GM12892 (cell line): ENCODE measurements around the gene SOX30.

ENCODE experiments used
- DNase-seq: peaks from one replicate; pipeline ENCODE4 v3.0.0; 2011; ENCODE audit not compliant: insufficient read length
- FAIRE-seq: peaks from 2 replicates; lab custom pipeline; 2011; peaks lifted over from hg19 to GRCh38; lab: Jason Lieb, UNC
- POLR2A ChIP-seq: IDR thresholded peaks from 2 replicates; pipeline ENCODE4 v1.6.1; 2011; ENCODE audit warnings: low read depth, low read length, control low read depth
- POLR2AphosphoS5 ChIP-seq: IDR thresholded peaks from 2 replicates; pipeline ENCODE4 v1.6.1; 2011; ENCODE audit warnings: low read depth, low read length, control low read depth
- TAF1 ChIP-seq: IDR thresholded peaks from 2 replicates; pipeline ENCODE4 v1.6.1; 2011; ENCODE audit warnings: low read depth, mild to moderate bottlenecking, control low read depth, low read length, borderline replicate concordance

Gene SOX30

DNA sequence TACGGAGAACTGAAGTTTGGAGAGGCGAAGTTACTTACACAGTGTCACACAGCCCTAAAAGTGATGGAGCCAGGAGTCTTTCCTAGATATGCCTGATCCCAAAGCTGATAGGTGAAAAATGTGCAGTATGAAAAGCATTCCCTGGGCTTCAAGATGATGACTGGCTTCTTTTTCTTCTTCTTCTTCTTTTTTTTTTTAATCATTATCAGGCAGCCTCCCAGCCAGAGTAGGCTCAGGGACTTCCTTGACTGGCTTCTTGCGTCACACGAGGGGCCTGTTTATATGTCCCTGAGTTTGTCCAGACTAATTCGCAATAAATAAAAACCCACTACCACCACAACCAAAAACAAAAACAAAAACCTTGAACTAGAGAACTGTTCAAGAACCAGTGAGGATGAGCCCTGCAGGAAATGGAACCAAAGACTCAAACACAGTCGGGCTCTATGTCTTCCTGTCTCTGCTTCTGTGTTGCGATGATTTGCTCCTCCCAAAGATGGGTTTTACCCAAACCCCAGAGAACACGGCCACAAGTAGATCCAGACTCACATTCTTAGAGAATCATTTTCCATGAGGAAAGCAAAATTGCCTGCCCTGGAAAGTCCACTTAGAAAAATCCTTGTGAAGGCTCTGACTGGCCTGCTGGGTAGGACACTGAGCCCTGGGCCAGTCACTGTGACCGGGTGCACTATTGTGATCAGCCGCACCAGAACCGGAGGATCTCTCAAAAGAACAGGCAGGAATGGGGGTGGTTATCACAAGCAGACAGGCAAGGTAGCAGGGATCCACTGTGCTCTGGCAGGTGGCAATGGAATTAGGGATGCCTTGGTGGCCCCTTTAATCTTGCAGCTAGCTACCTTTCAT is 38.6 kb downstream of the SOX30 start:
- FAIRE-seq: no peak
- TF ChIP-seq POLR2A (no peak), TAF1 (no peak), POLR2AphosphoS5 (no peak)
- DNase-seq: no peak

DNA sequence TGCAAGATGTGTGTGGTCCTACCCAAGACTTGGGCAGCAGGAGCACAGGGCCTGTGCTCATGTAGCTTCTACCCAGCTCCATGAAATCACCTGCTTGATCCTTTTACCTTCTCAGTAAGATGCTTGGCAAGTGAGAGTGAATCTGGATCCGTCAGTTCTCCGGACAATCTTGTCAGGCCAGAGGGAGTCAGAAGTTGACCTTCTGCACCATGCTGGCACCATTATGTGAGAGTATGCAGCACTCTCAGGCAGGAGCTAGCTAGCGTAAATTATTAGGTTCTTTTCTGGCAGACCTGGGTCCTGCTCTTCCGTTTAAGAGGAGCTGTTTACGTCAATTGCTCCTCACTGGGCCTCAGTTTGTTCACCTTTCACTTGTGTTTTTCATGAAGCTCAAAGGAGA is 39.7 kb downstream of the SOX30 start:
- no peak for DNase-seq
- no peak for TF ChIP-seq POLR2A
- no peak for TF ChIP-seq POLR2AphosphoS5
- no peak for TF ChIP-seq TAF1
- FAIRE-seq: no peak

DNA sequence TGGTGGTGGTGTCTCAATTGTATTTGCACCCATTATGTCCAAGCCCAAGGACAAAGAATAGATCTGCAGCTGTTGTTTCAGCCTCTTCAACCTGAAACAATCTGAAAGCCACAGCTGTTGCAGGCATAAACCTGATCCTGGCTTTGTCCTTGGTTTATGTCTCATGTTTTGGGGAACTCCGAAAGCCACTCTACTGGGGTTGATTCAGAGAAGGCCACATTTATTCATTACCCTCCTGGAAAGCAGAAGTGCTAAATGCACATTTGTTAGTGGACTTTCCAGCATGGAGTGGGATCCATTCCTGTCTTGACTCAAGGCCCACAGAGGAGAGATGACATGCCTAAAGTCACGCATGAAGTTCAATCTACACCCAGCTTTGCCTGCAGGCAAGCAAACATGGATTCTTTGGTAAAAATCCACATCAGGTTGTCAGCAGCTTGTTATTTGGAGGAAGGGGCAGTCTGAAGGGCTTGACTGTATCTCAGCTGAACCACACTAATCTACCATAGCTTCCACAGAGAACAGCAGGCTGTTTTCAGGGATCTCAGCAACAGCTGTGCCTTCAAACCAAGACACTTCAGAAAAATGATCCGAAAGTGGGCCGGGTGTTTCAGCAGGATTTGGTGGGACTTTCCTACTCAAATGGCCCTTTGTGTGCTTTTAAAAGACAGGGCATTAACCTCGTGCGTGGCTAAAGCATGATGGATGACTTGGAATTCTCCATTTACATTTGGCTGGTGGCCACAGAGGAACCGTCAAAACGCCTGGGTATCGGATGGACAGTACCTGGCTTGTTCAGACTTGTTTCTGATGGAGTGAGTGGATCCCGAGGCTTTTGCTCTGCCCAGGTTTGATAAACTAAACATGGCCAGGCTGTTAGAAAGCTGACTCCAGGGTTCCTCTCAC is 40.4 kb downstream of the SOX30 start:
- TF ChIP-seq POLR2A (no peak), POLR2AphosphoS5 (no peak), TAF1 (no peak)
- peak; percentile 85 for FAIRE-seq
- DNase-seq: no peak

DNA sequence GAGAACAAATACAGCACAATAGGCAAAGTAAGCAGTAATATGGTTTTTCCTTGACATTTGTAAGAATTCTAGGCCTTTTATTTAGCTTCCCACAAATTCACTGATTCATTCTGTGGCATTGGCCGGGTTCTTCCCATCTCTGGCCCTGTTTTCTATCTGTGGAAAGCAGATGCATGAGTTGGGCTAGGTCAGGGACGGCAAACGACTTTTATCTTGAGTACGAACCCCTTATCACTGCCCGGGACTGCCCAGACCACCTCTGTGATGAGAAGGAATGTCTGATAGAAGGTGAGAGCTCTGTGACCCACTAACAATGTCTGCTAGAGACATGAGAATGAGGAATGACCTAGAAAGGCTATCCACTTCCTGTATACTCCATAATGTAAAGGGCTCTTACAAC is 41.2 kb downstream of the SOX30 start:
- TF ChIP-seq POLR2AphosphoS5: no peak
- no peak for TF ChIP-seq POLR2A
- no peak for TF ChIP-seq TAF1
- no peak for FAIRE-seq
- DNase-seq: no peak

DNA sequence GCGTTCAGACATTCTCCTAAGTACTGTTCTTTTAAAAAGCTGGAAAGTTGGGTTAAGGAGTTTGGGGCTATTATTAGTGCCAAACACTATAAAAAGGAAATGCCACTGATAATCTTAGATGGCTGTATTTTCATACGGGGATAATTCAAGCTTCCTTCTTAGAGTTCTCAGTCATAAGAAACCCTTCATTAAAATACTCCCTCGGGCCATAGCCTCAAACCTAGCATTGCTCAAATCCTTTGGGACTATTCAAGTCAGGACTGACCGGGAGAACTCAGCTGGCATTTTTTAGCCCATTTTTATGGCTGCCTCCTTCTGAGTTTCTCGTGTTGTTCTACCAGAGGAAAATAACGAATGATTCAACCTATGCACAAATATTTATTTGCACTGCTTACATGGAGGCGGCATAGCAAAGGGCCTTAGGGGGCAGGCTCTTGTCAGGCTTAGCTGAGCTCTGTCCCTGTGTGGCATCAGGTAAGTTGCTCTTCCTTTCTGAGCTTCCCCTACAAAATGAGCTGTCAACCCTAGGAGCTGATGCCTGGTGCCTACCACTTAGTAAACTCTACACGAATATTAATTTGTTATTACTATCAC is 43.2 kb downstream of the SOX30 start:
- DNase-seq (no peak), FAIRE-seq (no peak)
- no peak for TF ChIP-seq POLR2A
- no peak for TF ChIP-seq POLR2AphosphoS5
- no peak for TF ChIP-seq TAF1

DNA sequence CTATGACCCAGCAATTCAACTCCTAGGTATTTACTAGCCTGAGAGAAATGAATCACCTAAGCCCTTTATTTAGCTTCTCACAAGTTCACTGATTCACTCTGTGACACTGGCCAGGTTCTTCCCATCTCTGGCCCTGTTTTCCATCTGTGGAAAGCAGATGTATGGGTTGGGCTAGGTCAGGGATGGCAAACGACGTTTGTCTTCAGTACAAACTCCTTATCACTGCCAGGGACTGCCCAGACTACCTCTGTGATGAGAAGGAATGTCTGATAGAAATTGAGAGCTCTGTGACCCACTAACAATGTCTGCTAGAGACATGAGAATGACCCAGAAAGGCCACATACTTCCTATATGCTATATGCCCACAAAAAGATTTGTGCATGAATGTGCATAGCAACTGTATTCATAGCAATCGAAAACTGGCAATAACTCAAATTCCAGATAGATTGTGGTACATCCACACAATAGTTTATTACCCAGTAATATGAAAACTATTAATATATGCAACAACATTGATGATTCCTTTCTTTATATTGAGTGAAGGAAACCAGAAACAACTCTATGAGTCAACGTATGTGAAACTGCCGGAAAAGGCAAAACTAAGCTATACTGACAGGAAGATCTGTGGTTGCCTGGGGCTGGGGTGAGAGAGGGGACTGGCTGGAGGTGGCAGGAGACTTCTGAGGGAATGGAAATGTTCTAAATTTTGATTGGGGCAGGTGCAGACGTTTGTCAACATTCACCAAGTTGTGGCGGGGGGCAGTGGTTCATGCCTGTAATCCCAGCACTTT is 44.7 kb downstream of the SOX30 start:
- no peak for FAIRE-seq
- no peak for DNase-seq
- TF ChIP-seq POLR2A: no peak
- no peak for TF ChIP-seq TAF1
- no peak for TF ChIP-seq POLR2AphosphoS5

DNA sequence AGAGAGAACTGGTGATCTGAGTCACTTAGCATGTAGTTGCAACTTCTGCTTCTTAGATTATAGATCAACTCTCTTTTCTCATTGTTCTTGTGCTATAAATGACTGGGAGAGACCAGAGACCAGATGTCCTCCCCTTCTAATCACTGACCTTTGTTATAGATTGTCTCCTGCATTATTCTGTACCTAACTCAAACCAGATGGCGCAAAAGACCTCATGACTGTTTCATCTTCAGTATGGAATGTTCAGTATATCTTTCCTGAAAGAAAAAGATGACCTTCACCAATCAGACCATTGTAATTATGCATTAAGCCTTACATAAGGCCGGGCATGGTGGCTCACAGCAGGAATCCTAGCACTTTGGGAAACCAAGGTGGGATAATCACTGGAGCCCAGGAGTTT is 46.2 kb downstream of the SOX30 start:
- TF ChIP-seq POLR2A (no peak), POLR2AphosphoS5 (no peak), TAF1 (no peak)
- no peak for FAIRE-seq
- DNase-seq: no peak

DNA sequence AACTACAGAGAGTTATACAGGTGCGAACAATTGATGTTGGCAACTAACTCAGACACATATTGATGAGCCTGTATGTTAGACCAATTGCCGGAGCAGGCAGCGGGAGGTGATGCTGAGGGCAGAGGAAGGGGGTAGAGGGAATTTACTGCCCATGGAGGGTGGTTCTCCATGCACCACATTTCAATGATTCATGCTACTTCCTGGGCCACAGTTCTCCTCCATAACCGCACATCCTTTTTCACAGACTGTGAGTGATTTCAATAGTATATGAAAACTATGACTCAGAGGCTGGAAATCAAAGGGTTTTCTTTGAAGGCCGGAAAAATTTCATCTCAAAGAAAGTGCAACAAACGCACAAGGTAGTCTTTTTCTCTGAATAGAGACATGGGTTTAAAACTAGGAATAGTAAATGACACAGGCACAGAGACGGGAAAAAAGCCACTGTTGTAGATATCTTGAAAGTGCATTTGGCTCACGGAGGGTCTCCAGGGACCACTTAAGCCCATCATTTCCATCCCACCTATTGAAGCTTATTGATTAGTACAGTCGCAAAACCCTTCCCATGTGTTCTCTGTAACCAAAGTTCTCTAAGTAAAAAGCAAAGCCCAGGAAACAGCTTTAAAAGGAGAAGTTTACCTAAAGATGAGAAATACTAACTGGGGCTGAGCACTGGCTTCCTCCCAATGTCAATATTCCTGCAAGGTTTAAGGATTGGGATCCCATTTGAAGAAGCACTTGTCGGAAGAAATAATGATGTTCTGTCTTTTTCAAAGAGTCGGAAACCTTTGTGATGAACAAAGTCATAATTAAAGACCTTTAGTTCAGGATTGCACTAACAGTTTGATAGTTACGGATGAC is 48.7 kb downstream of the SOX30 start:
- FAIRE-seq (peak; percentile 51), DNase-seq (no peak)
- no peak for TF ChIP-seq POLR2AphosphoS5
- TF ChIP-seq TAF1: no peak
- no peak for TF ChIP-seq POLR2A

DNA sequence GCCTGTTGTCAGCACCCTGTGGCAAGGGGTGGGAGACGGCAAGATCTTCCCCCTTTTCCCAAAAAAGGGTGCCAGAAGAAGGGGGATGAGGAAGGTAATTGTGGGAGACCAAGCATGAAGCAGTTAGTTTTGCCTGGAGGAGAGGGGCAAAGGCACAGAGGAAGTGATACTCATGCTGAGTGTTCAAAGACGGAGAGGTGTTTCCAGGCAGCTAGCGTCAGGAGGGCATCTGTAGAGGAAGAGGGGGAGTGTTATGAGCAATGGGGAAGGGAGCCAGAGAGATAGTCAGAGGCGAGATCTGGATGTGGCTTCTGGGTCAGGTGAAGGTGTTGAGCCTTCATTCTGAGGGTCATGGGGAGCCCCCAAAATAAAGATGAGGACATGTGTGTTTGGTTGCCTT is 49.7 kb downstream of the SOX30 start:
- TF ChIP-seq POLR2A (no peak), TAF1 (no peak), POLR2AphosphoS5 (no peak)
- FAIRE-seq (peak; percentile 95), DNase-seq (no peak)

DNA sequence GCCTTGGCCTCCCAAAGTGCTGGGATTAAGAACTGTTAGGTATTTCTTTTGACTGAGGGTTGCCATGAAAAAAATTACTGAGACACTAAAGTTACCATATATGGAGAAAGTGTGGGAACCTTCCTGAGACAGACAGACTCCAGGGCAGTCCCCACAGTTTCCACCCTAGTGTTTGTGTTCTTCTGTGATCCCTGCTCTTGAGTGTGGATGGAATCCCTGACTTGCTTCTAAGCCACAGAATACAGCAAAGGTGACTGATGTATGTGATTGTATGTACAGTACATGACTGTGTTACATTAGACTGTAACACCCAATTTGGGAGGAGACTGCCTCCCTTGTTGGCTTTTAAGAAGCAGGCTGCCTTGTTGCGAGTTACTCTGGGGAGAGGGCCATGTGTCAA is 52.0 kb downstream of the SOX30 start:
- peak; percentile 85 for FAIRE-seq
- TF ChIP-seq POLR2A: no peak
- no peak for TF ChIP-seq TAF1
- no peak for TF ChIP-seq POLR2AphosphoS5

More for the DNA sequence above, 52.0 kb downstream of the SOX30 start:
- DNase-seq: no peak
